Thymus (tissue), 14 donors: Measurements from ENCODE around the gene LY9. TPM values are rescaled to one million over a fixed set of nuclear protein-coding genes. Genes with fewer than 3 reads are reported as not detected.
A peak's percentile ranks its signal among the peaks of the same experiment; 100 is the strongest.

Experiments
- DNase-seq, 9 donors: peaks; one replicate each; pipeline ENCODE4 v3.0.0-alpha.2; 2013; ENCODE audit warnings: low spot score in 9 of 9, low read depth in 6 of 9, missing footprints in 1 of 9
- H3K27ac ChIP-seq, 2 donors: one replicate each; pipeline ENCODE4 v1.5.1; 2013; ENCODE audit warnings: control low read depth in 1 of 2, low read depth in 1 of 2, low read length in 1 of 2, mild to moderate bottlenecking in 1 of 2, moderate library complexity in 1 of 2
- H3K27me3 ChIP-seq, 2 donors: one replicate each; pipeline ENCODE4 v1.5.1; 2013; ENCODE audit warnings: low read length in 1 of 2; ENCODE audit not compliant: control insufficient read depth in 2 of 2, insufficient read depth in 1 of 2
- H3K36me3 ChIP-seq, 2 donors: one replicate each; pipeline ENCODE4 v1.5.1; 2013; ENCODE audit warnings: low read length in 1 of 2, mild to moderate bottlenecking in 1 of 2, moderate library complexity in 1 of 2; ENCODE audit not compliant: control insufficient read depth in 2 of 2, insufficient read depth in 2 of 2
- H3K4me1 ChIP-seq, 2 donors: one replicate each; pipeline ENCODE4 v1.5.1; 2013; ENCODE audit warnings: low read length in 2 of 2; ENCODE audit not compliant: control insufficient read depth in 2 of 2, insufficient read depth in 2 of 2
- H3K4me3 ChIP-seq, 2 donors: one replicate each; pipeline ENCODE4 v1.5.1; 2013; ENCODE audit warnings: low read length in 2 of 2, control low read depth in 1 of 2, mild to moderate bottlenecking in 1 of 2
- H3K9me3 ChIP-seq, 2 donors: one replicate each; pipeline ENCODE4 v1.5.1; 2013; ENCODE audit warnings: low read length in 1 of 2, mild to moderate bottlenecking in 1 of 2; ENCODE audit not compliant: control insufficient read depth in 2 of 2, insufficient read depth in 1 of 2
- WGBS: extraction: QIAGEN DNeasy Blood & Tissue Kit; methylation state at CpG from one replicate; pipeline ENCODE4 v1.1.7; 2013; 5-methylcytosine and 5-hydroxymethylcytosine counted together
- long read RNA-seq, 10 donors: transcript quantifications; one replicate each; lab custom pipeline, GENCODE V29; 2026
- polyA plus RNA-seq: library from polyadenylated mRNA; stranded (reverse); fragments of 200-250 nt; gene quantifications from one replicate; pipeline ENCODE4 v1.2.3, GENCODE V29; 2013
- total RNA-seq: library from RNA; stranded (reverse); fragments of 120-200 nt; gene quantifications from one replicate; pipeline ENCODE4 v1.2.4, GENCODE V29; 2013
- donor health status: healthy.

Gene LY9
- total RNA-seq (25.3 TPM), polyA plus RNA-seq (28.6 TPM)
- long read RNA-seq, donor 1, partial matches to known transcripts, result 0 of 2 reads
- long read RNA-seq, donor 1, other reads (novel, unspliced or antisense), result 0 of 2 reads
- long read RNA-seq, donor 2, transcript LY9-204 (3 exons, 1,364 nt), result major isoform, 7 of 26 reads
- long read RNA-seq, donor 2, partial matches to known transcripts, result 16 of 26 reads
- long read RNA-seq, donor 2, other reads (novel, unspliced or antisense), result 0 of 26 reads
- long read RNA-seq, donor 3, partial matches to known transcripts, result 0 of 3 reads
- long read RNA-seq, donor 3, other reads (novel, unspliced or antisense), result 0 of 3 reads
- long read RNA-seq, donor 4, partial matches to known transcripts, result 0 of 5 reads
- long read RNA-seq, donor 4, other reads (novel, unspliced or antisense), result 0 of 5 reads
- long read RNA-seq, donor 5, transcript LY9-205 (9 exons, 2,213 nt), result major isoform, 6 of 10 reads
- long read RNA-seq, donor 5, partial matches to known transcripts, result 0 of 10 reads
- long read RNA-seq, donor 5, other reads (novel, unspliced or antisense), result 0 of 10 reads
- long read RNA-seq, donor 6, partial matches to known transcripts, result 0 of 6 reads
- long read RNA-seq, donor 6, other reads (novel, unspliced or antisense), result 0 of 6 reads
- long read RNA-seq, donor 7, partial matches to known transcripts, result 15 of 20 reads
- long read RNA-seq, donor 7, other reads (novel, unspliced or antisense), result 0 of 20 reads
- long read RNA-seq, donor 8, partial matches to known transcripts, result 0 of 1 reads
- long read RNA-seq, donor 8, other reads (novel, unspliced or antisense), result 0 of 1 reads
- long read RNA-seq, donor 9, partial matches to known transcripts, result 5 of 10 reads
- long read RNA-seq, donor 9, other reads (novel, unspliced or antisense), result 0 of 10 reads
- long read RNA-seq, donor 10, partial matches to known transcripts, result 0 of 3 reads
- long read RNA-seq, donor 10, other reads (novel, unspliced or antisense), result 0 of 3 reads

DNA sequence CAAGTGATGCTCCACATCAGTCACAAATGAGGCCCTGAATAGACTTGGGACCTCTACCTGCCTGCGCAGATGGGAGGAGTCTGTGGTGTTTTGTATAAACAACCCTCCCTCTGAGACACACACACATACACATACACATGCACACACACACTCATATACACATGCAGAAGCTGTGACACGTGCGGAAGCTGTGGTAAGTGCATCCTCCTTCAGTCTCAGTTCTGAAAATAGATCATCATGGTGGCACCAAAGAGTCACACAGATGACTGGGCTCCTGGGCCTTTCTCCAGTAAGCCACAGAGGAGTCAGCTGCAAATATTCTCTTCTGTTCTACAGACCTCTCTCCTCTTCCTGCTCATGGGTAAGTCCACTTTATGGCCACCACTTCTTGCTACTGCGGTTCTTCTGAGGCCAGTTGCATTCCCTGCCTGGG lies at the start of gene LY9:
Gene LY9 (plus strand): TSS at position 224 of the 433 bp plus-strand sequence. CDS start 14 bp downstream, at position 238.
- Histone ChIP-seq H3K4me1 (peaks cover 24 to 46% of the 10 kb centered on the region in 2 donors), H3K27ac (peak within 1 kb of the TSS; percentile 90 to 93), H3K9me3 (peaks cover 0 to 3% of the 10 kb centered on the region in 2 donors), H3K36me3 (no peaks in the 10 kb centered on the region), H3K4me3 (peak within 1 kb of the TSS; percentile 34 to 52), H3K27me3 (no peaks in the 10 kb centered on the region)
- WGBS, result 20% methylated on average over 4 of the region's 4 CpGs
- DNase-seq, result peak; percentile 76 to 97 (median 92)

- Histone ChIP-seq H3K4me3 (no peak overlapping the region), H3K4me1 (peaks cover 35 to 44% of the 10 kb centered on the region in 2 donors), H3K36me3 (no peaks in the 10 kb centered on the region), H3K27ac (no peak overlapping the region), H3K9me3 (no peaks in the 10 kb centered on the region), H3K27me3 (no peaks in the 10 kb centered on the region)
- DNase-seq, result no peak
- 96% methylated on average over 7 of the region's 7 CpGs for WGBS
Measured at GRCh38 chr1:160746836-160747500, 49.0 kb upstream of the LY9 start.

DNA sequence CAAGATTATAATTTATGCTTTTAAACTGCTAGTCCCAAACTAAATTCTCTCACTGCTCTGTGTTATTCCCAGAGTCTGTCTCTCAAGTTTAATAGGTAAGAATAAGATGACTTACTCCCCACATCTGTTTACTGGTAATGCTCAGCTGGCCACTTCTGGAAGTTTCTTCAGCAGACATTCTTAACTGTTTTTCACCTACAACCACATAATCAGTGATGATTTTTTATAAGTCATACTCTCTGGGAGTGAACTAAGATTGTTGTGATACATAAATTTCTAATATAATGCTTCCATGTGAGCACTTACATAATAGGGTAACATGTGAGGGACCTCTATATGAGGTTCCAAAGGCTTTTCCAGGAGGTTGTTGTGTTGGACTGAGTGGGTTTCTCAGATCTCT lies 48.3 kb upstream of the LY9 start:
- H3K4me1 ChIP-seq, result peaks cover 31 to 45% of the 10 kb centered on the region in 2 donors

DNA sequence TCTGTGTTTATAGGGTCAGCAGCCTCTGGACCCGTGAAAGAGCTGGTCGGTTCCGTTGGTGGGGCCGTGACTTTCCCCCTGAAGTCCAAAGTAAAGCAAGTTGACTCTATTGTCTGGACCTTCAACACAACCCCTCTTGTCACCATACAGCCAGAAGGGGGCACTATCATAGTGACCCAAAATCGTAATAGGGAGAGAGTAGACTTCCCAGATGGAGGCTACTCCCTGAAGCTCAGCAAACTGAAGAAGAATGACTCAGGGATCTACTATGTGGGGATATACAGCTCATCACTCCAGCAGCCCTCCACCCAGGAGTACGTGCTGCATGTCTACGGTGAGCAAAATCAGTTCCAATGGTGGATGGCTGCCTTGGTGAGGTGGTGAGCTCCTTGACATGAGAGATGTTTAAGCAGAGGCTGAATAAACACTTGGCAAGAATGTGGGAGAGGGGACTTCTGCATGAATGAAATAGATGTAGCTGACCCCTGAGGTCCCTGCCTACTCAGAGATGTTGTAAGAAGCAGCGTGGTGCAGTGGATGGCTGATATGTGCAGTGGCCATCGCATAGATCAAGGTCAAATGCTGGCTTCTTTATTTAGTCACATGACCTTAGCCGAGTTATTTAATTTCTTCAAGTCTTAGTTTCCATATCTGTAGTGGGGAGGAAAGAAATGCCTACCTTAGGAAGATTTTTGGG lies 47.6 kb upstream of the LY9 start:
- WGBS, result 97% methylated on average over 10 of the region's 10 CpGs
- no peaks in the 10 kb centered on the region for H3K9me3 ChIP-seq
- H3K27me3 ChIP-seq, result no peaks in the 10 kb centered on the region
- no peak overlapping the region for H3K4me3 ChIP-seq
- H3K4me1 ChIP-seq, result peaks cover 27 to 40% of the 10 kb centered on the region in 2 donors
- no peak for DNase-seq
- H3K27ac ChIP-seq, result no peak overlapping the region
- H3K36me3 ChIP-seq, result no peaks in the 10 kb centered on the region

More for the DNA sequence above, 48.3 kb upstream of the LY9 start:
- no peak for DNase-seq
- H3K36me3 ChIP-seq, result no peaks in the 10 kb centered on the region
- H3K4me3 ChIP-seq, result no peak overlapping the region
- H3K9me3 ChIP-seq, result no peaks in the 10 kb centered on the region
- no peak overlapping the region for H3K27ac ChIP-seq
- H3K27me3 ChIP-seq, result no peaks in the 10 kb centered on the region

DNA sequence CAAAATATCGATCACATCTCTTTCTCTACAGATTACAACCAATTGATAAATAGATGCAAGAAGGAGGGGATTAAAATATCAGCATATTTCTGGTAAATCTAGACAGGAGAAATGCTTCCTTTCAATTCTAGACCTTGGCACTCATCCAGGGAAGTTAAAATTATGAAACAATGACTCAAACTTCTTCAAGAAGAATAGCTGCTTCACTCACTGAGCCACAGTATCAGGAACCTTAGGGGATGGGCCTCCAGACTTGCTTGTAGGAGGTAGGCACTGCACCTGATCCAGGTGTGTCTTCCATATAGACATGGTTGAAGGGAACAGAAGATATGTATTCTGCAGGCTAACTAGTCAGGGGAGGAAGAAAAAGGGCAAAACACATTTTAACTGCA lies 47.1 kb upstream of the LY9 start:
- Histone ChIP-seq H3K9me3 (no peaks in the 10 kb centered on the region), H3K36me3 (no peaks in the 10 kb centered on the region), H3K27ac (no peak overlapping the region), H3K4me3 (no peak overlapping the region), H3K4me1 (peaks cover 22 to 34% of the 10 kb centered on the region in 2 donors), H3K27me3 (no peaks in the 10 kb centered on the region)
- 97% methylated on average over 1 of the region's 1 CpG for WGBS
- DNase-seq, result no peak

GRCh38 chr1:160750608-160751007 lies 45.4 kb upstream of the LY9 start:
- no peak overlapping the region for H3K27ac ChIP-seq
- H3K27me3 ChIP-seq, result no peaks in the 10 kb centered on the region
- no peak for DNase-seq
- H3K4me1 ChIP-seq, result peaks cover 18 to 25% of the 10 kb centered on the region in 2 donors
- WGBS, result 97% methylated on average over 2 of the region's 2 CpGs
- no peaks in the 10 kb centered on the region for H3K9me3 ChIP-seq
- H3K36me3 ChIP-seq, result no peaks in the 10 kb centered on the region
- H3K4me3 ChIP-seq, result no peak overlapping the region

- Histone ChIP-seq H3K36me3 (no peaks in the 10 kb centered on the region), H3K27ac (no peak overlapping the region), H3K4me3 (no peak overlapping the region), H3K9me3 (no peaks in the 10 kb centered on the region), H3K4me1 (peaks cover 18 to 28% of the 10 kb centered on the region in 2 donors), H3K27me3 (no peaks in the 10 kb centered on the region)
- WGBS, result 92% methylated on average over 3 of the region's 3 CpGs
- no peak for DNase-seq
Measured at GRCh38 chr1:160752406-160752805, 43.6 kb upstream of the LY9 start.

DNA sequence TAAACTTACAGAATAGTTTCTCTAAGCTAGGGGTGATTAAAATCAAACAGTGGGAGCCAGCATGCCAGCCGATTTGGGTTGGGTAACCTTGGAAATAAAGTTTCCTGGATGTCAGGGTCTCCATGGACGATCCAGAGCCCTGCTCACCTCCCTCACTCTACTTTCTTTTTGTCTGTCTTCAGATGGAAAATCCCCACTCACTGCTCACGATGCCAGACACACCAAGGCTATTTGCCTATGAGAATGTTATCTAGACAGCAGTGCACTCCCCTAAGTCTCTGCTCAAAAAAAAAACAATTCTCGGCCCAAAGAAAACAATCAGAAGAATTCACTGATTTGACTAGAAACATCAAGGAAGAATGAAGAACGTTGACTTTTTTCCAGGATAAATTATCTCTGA lies 43.0 kb upstream of the LY9 start:
- DNase-seq, result no peak
- no peaks in the 10 kb centered on the region for H3K9me3 ChIP-seq
- H3K27ac ChIP-seq, result no peak overlapping the region
- no peak overlapping the region for H3K4me3 ChIP-seq
- H3K4me1 ChIP-seq, result peaks cover 18 to 28% of the 10 kb centered on the region in 2 donors
- 89% methylated on average over 5 of the region's 5 CpGs for WGBS
- no peaks in the 10 kb centered on the region for H3K27me3 ChIP-seq
- H3K36me3 ChIP-seq, result no peaks in the 10 kb centered on the region
